Spleen (tissue), 11 donors: ENCODE measurements around the gene PXDN. TPM values are rescaled to one million over a fixed set of nuclear protein-coding genes. Genes with fewer than 3 reads are reported as not detected.

ENCODE experiments used
- DNase-seq: peaks from one replicate; pipeline ENCODE4 v3.0.0-alpha.2; 2020
- H3K27ac ChIP-seq, 8 donors: fragments of 200-600 bp; sonication (generic) in 7 of 8; 1 replicate in 4 of 8; 2 replicates in 4 of 8; pipeline versions ENCODE4 v1.5.0 to v1.8.0; 2016 to 2021; ENCODE audit warnings: inconsistent platforms in 4 of 8, mild to moderate bottlenecking in 4 of 8, moderate library complexity in 1 of 8
- H3K27me3 ChIP-seq, 7 donors: fragments of 200-600 bp; sonication (generic) in 6 of 7; replicated peaks in 1 of 7; 1 replicate in 4 of 7; 2 replicates in 3 of 7; pipeline versions ENCODE4 v1.5.0 to v1.8.0; 2016 to 2021; ENCODE audit warnings: inconsistent platforms in 3 of 7, mild to moderate bottlenecking in 1 of 7
- H3K36me3 ChIP-seq, 6 donors: fragments of 200-600 bp; sonication (generic) in 5 of 6; 1 replicate in 4 of 6; 2 replicates in 2 of 6; pipeline versions ENCODE4 v1.5.0 to v1.8.0; 2016 to 2021; ENCODE audit warnings: inconsistent platforms in 2 of 6
- H3K4me1 ChIP-seq, 6 donors: fragments of 200-600 bp; sonication (generic) in 5 of 6; 1 replicate in 3 of 6; 2 replicates in 3 of 6; pipeline versions ENCODE4 v1.5.0 to v1.8.0; 2016 to 2021; ENCODE audit warnings: inconsistent platforms in 3 of 6
- H3K4me3 ChIP-seq, 8 donors: fragments of 200-600 bp; sonication (generic) in 7 of 8; 1 replicate in 4 of 8; 2 replicates in 4 of 8; pipeline versions ENCODE4 v1.5.0 to v1.8.0; 2016 to 2021; ENCODE audit warnings: inconsistent platforms in 4 of 8, mild to moderate bottlenecking in 4 of 8, moderate library complexity in 2 of 8
- H3K9me3 ChIP-seq, 8 donors: fragments of 200-600 bp; sonication (generic) in 7 of 8; 1 replicate in 4 of 8; 2 replicates in 4 of 8; pipeline versions ENCODE4 v1.5.0 to v1.8.0; 2016 to 2021; ENCODE audit warnings: inconsistent platforms in 4 of 8
- CTCF ChIP-seq, 11 experiments: fragments of 200-600 bp in 7 of 11; fragments of 450-650 bp in 4 of 11; sonication (generic) in 4 of 11; IDR thresholded peaks in 8 of 11; conservative IDR thresholded peaks in 3 of 11; 1 replicate in 7 of 11; 2 replicates in 4 of 11; pipeline versions ENCODE4 v1.4.0 to v1.8.0; 2016 to 2021; ENCODE audit warnings: antibody characterized with exemption in 11 of 11, inconsistent platforms in 4 of 11, mild to moderate bottlenecking in 1 of 11
- POLR2A ChIP-seq, 3 donors: fragments of 450-650 bp; IDR thresholded peaks; one replicate each; pipeline ENCODE4 v1.5.1; 2017; ENCODE audit warnings: antibody characterized with exemption in 3 of 3, mild to moderate bottlenecking in 1 of 3
- POLR2AphosphoS5 ChIP-seq, 3 donors: sonication (generic); formaldehyde crosslinking; IDR thresholded peaks; one replicate each; pipeline ENCODE4 v1.5.1; 2017; ENCODE audit warnings: antibody characterized with exemption in 3 of 3
- WGBS, 5 donors: extraction: QIAGEN DNeasy Blood & Tissue Kit in 3 of 5; methylation state at CpG; one replicate each; pipeline versions ENCODE4 v1.1.5 to v1.1.7; 2013 to 2018; 5-methylcytosine and 5-hydroxymethylcytosine counted together
- intact Hi-C: fragments of 100-400 bp; cut with DNase I; formaldehyde crosslinking; loops from one replicate; pipeline ENCODE4 v1.15.0; 2023; ENCODE audit warnings: low total_unique reads
- polyA plus RNA-seq, 3 donors: library from polyadenylated mRNA; stranded (reverse); fragments of 200-250 nt; gene quantifications; one replicate each; pipeline ENCODE4 v1.2.1, GENCODE V29; 2013
- total RNA-seq, 7 donors: library from RNA; depleted of rRNA in 3 of 7; stranded (reverse); fragments of >200 nt in 3 of 7; fragmentation: NEBNext Ultra II Directional in 4 of 7; extraction: Animal tissue kit (Norgen Biotek cat#: 25700) in 4 of 7; gene quantifications; one replicate each; pipeline versions ENCODE4 v1.1.0 to v1.2.1, GENCODE V29; 2016 to 2021
- donor health status: healthy with polysubstance abuse.
- donor health status: DM: no; HTN: no; CAD: no; lungs with moderate emphysema.
- donor health status: DM: no; HTN: no; CAD: no.
- donor health status: Bipolar disorder and iron deficiency.
- donor health status: healthy.
- donor health status: DM: no; HTN: no; CAD: no.
- donor health status: DM: yes; HTN: yes; CAD: no.

Gene PXDN
- total and polyA plus RNA-seq, 10 donors = 1.9 to 49.3 (median 30.8) TPM

GRCh38 chr2:1609485-1610095, 134.7 kb downstream of the PXDN start:
- H3K27ac ChIP-seq = no peak overlapping the region
- no peak for DNase-seq
- H3K4me1 ChIP-seq = peaks cover 0 to 52% (median 17%) of the 10 kb centered on the region in 6 donors
- no peak for TF ChIP-seq POLR2A (IDR thresholded peaks at IDR 0.05)
- no peak for TF ChIP-seq CTCF (IDR thresholded peaks at IDR 0.05 in 8 of 11, conservative IDR thresholded peaks at IDR 0.05 in 3 of 11)
- TF ChIP-seq POLR2AphosphoS5 (IDR thresholded peaks at IDR 0.05) = no peak
- intact Hi-C loops = no loop called here
- no peak overlapping the region for H3K4me3 ChIP-seq
- no peaks in the 10 kb centered on the region for H3K36me3 ChIP-seq
- peaks cover 0 to 23% (median 0%) of the 10 kb centered on the region in 7 donors for H3K27me3 ChIP-seq
- WGBS, 5 donors = 45 to 67% (median 51%) methylated on average over 12 of the region's 12 CpGs
- H3K9me3 ChIP-seq = no peaks in the 10 kb centered on the region

DNA sequence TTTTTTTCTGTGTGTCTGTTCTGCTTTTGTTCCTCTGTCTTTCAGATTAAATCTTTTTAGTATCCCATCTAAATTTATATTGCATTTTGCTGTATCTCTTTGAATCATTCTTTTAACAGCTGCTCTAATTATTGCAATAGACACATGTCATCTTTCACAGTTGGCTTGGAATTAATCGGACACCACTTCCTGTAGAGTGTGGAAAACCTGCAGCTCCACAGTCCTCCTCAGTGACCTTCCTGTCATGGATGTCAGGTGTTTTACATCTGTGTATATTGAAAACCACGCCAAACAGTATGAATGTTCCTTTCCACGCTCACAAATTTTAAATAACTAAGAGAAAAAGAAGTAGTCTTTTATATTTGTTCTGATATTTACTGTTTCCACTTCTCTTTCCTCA, 135.3 kb downstream of the PXDN start:
- DNase-seq = no peak
- TF ChIP-seq POLR2AphosphoS5 (IDR thresholded peaks at IDR 0.05) (no peak), CTCF (IDR thresholded peaks at IDR 0.05 in 8 of 11, conservative IDR thresholded peaks at IDR 0.05 in 3 of 11) (no peak), POLR2A (IDR thresholded peaks at IDR 0.05) (no peak)
- no peaks in the 10 kb centered on the region for H3K9me3 ChIP-seq
- H3K36me3 ChIP-seq = no peaks in the 10 kb centered on the region
- no peak overlapping the region for H3K4me3 ChIP-seq
- peaks cover 0 to 23% (median 0%) of the 10 kb centered on the region in 7 donors for H3K27me3 ChIP-seq
- peaks cover 0 to 47% (median 18%) of the 10 kb centered on the region in 6 donors for H3K4me1 ChIP-seq
- no peak overlapping the region for H3K27ac ChIP-seq
- intact Hi-C loops = no loop called here
- 63 to 87% (median 73%) methylated on average over 3 of the region's 3 CpGs for WGBS, 5 donors

DNA sequence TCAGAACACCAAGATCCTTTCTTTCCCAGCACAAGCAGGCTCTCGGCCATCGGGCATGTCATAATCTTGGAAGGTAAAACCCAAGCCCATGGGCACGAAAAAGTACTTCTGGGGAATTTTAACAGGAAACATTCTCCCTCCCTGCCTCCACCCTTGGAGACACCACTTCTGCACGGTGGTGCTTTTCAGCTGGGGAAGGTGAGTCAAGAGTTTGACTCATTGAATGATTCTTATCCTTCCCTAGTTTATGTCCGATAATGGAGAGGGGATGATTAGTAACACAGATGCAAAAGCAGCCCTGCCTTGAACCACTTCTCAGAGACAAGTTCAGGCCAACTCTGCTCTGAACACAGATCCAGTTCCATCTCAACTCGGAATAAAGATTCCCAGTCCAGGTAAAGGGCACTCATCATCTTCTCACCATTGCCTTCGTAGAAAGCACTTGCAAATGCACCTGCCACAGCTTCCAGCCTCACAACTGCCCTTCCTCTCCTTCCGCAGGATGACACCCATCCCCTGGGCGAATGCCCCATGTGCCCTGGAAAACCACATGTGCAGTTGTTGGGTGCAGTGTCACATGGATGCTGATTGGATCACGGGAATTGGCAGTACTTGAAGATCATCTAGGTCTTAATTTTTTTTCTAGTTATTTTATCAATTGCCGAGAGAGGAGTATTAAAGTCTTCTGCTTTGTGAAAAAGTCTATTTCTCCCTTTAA, 136.2 kb downstream of the PXDN start:
- no peak overlapping the region for H3K4me3 ChIP-seq
- H3K27me3 ChIP-seq = peaks cover 0 to 24% (median 0%) of the 10 kb centered on the region in 7 donors
- no peak for TF ChIP-seq POLR2AphosphoS5 (IDR thresholded peaks at IDR 0.05)
- no peak for TF ChIP-seq POLR2A (IDR thresholded peaks at IDR 0.05)
- no peak for TF ChIP-seq CTCF (IDR thresholded peaks at IDR 0.05 in 8 of 11, conservative IDR thresholded peaks at IDR 0.05 in 3 of 11)
- 73 to 90% (median 85%) methylated on average over 11 of the region's 11 CpGs for WGBS, 5 donors
- no peak for DNase-seq
- H3K4me1 ChIP-seq = peaks cover 0 to 39% (median 18%) of the 10 kb centered on the region in 6 donors
- no peaks in the 10 kb centered on the region for H3K9me3 ChIP-seq
- intact Hi-C loops = no loop called here
- no peak overlapping the region for H3K27ac ChIP-seq
- H3K36me3 ChIP-seq = no peaks in the 10 kb centered on the region

DNA sequence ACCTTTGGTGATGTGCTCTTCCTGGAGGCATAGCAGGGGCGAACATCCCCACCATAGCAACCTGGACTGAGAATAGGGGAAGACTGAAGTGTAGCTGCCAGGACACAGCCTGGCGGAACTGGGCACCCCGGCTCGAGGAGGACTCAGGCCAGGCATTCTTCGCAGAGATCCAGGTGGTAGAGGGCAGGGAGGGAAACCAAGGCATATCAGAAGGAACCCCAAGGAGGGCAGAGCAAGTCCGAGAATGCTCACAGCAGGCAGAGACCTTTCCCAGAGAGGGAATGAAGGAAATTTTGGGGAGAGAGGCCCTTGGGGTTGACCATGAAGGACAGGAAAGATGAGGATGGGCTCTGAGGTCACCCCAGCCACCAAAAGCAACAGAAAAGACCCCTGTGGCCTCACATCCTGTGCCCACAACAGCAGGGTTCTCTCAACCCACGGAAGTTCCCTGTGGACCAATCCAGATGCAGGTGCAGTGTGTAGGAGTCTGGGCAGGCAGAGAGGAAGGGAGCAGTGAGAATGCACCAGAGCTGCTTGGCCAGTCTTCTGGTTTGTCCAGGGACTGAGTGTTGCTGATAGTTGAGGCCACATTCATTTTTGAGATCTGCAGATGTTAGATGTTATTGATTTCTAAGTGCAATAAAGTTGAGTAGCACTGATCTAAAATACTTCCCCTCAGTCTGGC, 136.9 kb downstream of the PXDN start:
- Histone ChIP-seq H3K9me3 (no peaks in the 10 kb centered on the region), H3K27me3 (peaks cover 0 to 30% (median 0%) of the 10 kb centered on the region in 7 donors), H3K4me3 (no peak overlapping the region), H3K36me3 (no peaks in the 10 kb centered on the region), H3K4me1 (peaks cover 0 to 39% (median 18%) of the 10 kb centered on the region in 6 donors), H3K27ac (no peak overlapping the region)
- TF ChIP-seq POLR2AphosphoS5 (IDR thresholded peaks at IDR 0.05) (no peak), CTCF (IDR thresholded peaks at IDR 0.05 in 8 of 11, conservative IDR thresholded peaks at IDR 0.05 in 3 of 11) (no peak), POLR2A (IDR thresholded peaks at IDR 0.05) (no peak)
- DNase-seq = no peak
- 81 to 87% (median 84%) methylated on average over 7 of the region's 7 CpGs for WGBS, 5 donors
- intact Hi-C loops = no loop called here
